Skeletal muscle satellite cell (primary cell): ENCODE data around the gene PAK6.
A peak's percentile ranks its signal among the peaks of the same experiment; 100 is the strongest.

Experiments
- H3K27me3 ChIP-seq: 2 replicates; pipeline ENCODE4 v1.7.0; 2013; ENCODE audit warnings: low read length; ENCODE audit not compliant: control insufficient read depth, insufficient read depth
- H3K36me3 ChIP-seq: 2 replicates; pipeline ENCODE4 v1.7.0; 2013; ENCODE audit warnings: mild to moderate bottlenecking, control low read depth, low read length; ENCODE audit not compliant: insufficient read depth
- H3K4me1 ChIP-seq: 2 replicates; pipeline ENCODE4 v1.7.0; 2013; ENCODE audit warnings: low read length; ENCODE audit not compliant: control insufficient read depth, insufficient read depth
- H3K4me2 ChIP-seq: 2 replicates; pipeline ENCODE4 v1.7.0; 2013; ENCODE audit warnings: mild to moderate bottlenecking, low read length
- H3K4me3 ChIP-seq: 2 replicates; pipeline ENCODE4 v1.7.0; 2013; ENCODE audit warnings: low read length
- H3K9ac ChIP-seq: 2 replicates; pipeline ENCODE4 v1.7.0; 2013; ENCODE audit warnings: mild to moderate bottlenecking, low read depth, low read length, moderate library complexity
- H3K9me3 ChIP-seq: replicated peaks from 2 replicates; pipeline ENCODE4 v1.7.0; 2013; ENCODE audit warnings: mild to moderate bottlenecking, control low read depth, low read length

The PAK6 gene

DNA sequence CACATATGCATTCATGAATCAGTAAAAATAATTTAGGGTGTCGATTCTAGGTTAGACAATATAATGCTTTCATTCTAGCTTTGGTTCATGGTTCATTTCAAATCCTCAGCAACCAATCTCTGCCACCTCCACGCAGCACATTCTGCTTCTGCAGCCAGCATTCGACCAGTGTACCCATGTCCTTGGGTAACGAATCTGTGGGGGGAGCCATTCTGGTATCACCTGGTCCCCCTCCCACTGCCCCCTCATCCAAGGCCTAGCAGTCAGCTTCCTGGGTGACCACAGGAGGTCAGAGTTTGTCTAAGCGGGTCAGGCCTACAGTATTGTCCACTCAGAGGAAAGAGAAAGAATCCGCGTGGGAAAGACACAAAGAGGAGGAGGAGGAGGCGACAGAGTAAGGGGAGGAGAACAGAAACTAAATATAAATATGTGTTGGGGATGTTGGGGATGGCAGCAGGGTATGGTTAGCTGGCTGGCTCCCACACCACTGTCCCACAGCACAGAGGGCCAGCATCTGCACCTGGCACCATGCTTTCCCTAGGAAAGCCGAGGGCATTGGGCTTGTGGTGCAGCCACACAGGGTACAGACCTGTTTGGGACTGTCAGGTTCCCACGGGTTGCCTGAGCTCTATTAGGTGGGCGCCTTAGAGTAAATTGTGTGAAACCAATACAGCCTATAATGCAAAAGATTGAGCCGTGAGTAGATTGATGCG lies 12.1 kb downstream of the PAK6 start:
- H3K9ac ChIP-seq = no peak overlapping the region
- H3K36me3 ChIP-seq = no peaks in the 10 kb centered on the region
- H3K4me1 ChIP-seq = peaks cover 20% of the 10 kb centered on the region
- H3K9me3 ChIP-seq = no peaks in the 10 kb centered on the region
- no peak overlapping the region for H3K4me2 ChIP-seq
- no peak overlapping the region for H3K4me3 ChIP-seq
- H3K27me3 ChIP-seq = peaks cover 53% of the 10 kb centered on the region

DNA sequence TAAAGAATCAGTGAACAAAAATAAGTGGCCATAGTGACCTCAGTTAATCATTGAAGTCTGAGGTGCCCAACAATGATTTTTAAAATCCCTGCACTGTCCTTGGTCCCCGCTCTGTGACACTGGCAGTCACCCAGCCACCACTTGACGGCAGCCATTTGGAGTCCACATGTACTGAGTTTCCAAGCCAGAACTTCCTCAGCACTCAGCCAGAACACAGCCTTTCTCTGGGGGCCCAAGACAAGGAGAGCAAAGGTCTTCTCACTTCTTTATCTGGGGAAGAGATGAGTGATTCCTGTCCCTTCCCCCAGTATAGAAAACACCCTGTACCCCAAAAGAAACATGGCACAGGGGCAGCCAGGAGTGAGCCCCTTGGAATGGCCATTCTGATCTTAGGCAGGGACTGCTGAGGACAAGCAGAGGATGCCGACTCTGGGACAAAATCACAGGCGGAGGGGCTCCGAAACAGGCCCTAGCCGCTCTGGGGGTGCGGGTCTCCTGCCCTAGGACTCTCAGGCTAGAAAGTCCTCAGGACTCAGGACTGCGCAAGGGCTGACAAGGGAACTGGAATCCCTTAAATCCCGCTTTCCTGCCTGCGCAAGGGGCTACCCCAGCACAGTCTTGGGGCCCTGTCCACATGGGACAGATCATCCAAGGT lies 12.8 kb downstream of the PAK6 start:
- Histone ChIP-seq H3K27me3 (peaks cover 58% of the 10 kb centered on the region), H3K4me2 (no peak overlapping the region), H3K9me3 (no peaks in the 10 kb centered on the region), H3K9ac (no peak overlapping the region), H3K4me3 (no peak overlapping the region), H3K4me1 (peaks cover 20% of the 10 kb centered on the region), H3K36me3 (no peaks in the 10 kb centered on the region)

DNA sequence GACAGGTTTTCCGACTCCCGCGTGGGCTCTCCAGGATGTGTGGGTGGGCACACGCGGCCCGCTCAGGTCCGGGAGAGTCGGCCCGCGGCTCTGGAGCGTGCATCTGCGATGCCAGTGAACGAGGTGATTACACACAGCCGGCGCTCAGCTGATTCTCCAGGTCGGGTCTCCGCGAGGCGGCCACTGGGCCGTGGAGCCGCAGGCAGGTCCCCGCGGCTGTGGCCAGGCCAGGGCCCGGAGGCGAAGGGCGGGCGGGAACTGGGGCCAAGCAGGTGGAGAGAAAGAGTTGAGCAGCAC lies 13.2 kb downstream of the PAK6 start:
- Histone ChIP-seq H3K9ac (no peak overlapping the region), H3K27me3 (peaks cover 59% of the 10 kb centered on the region), H3K4me1 (peaks cover 20% of the 10 kb centered on the region), H3K9me3 (no peaks in the 10 kb centered on the region), H3K4me3 (no peak overlapping the region), H3K36me3 (no peaks in the 10 kb centered on the region), H3K4me2 (no peak overlapping the region)

DNA sequence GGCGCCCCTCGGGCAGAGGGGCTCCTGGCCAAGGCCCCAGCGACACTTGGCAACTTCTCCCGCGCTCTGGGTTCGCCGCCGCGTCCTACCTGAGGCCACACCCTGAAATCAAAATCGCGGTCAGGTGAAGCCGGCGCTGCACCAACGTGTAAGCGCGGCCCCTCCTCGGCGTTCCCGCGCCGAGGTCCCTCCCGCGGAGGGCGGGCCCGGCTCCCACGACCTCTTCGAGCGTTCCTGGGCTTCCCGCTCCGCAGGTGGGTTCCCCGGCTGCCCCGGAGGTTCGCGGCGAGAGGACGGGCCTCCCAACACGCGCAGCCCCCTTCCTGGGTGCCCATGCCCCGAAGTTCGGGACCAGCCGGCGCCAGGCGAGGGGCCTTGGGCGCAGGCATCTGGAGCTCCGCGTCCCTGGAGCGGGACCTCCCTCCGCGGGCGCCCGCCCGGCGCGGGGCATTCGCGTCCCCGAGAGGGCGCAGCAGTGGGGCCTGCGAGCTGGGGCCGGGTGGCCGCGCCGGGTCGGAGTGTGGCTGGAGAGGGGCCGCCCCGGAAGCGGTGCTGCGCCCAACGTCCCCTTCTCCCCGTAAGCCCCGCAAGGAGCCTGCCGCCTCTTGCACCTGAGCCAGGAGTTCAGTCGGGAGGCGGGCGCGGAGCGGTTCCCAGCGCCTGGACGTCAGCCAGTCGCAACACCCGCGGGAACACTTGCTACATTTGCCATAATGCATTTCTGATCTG lies 13.7 kb downstream of the PAK6 start:
- peaks cover 20% of the 10 kb centered on the region for H3K4me1 ChIP-seq
- peak overlapping the region; percentile 85 for H3K4me2 ChIP-seq
- peaks cover 56% of the 10 kb centered on the region for H3K27me3 ChIP-seq
- H3K36me3 ChIP-seq = no peaks in the 10 kb centered on the region
- H3K9me3 ChIP-seq = no peaks in the 10 kb centered on the region
- H3K9ac ChIP-seq = no peak overlapping the region
- peak overlapping the region; percentile 64 for H3K4me3 ChIP-seq

DNA sequence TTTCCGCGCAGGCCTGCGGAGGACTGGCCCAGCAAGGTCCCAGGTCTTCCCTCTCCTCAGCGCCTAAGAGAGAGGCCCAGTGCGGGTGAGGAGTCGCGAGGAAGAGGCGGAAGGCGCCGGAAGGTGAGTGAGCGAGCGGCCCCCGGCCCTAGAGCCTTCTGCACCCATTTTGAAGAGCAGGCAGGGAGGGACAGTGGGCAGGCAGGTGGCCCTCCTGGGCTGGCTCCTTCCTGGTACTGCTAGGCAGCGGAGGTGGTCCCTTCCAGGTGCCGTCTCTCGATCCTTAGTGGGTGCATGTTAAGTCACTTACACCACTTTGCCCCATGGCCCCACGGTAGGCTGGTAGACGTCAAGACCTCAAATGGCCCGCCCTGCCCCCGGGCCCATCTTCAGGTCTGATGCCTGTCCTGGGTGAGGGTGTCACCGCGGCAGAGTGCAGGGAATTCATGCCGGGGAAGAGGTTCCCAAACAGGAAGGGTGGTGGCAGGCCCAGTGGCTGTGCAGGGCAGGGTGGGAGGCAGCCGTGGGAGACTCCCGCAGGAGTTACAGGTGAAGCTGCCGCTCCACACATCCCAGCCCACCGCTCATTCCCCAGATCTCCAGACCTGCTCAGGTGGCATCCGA lies 14.4 kb downstream of the PAK6 start:
- Histone ChIP-seq H3K4me1 (peaks cover 20% of the 10 kb centered on the region), H3K9me3 (no peaks in the 10 kb centered on the region), H3K4me2 (peak overlapping the region; percentile 85), H3K36me3 (no peaks in the 10 kb centered on the region), H3K9ac (no peak overlapping the region), H3K4me3 (peak overlapping the region; percentile 64), H3K27me3 (peaks cover 63% of the 10 kb centered on the region)

DNA sequence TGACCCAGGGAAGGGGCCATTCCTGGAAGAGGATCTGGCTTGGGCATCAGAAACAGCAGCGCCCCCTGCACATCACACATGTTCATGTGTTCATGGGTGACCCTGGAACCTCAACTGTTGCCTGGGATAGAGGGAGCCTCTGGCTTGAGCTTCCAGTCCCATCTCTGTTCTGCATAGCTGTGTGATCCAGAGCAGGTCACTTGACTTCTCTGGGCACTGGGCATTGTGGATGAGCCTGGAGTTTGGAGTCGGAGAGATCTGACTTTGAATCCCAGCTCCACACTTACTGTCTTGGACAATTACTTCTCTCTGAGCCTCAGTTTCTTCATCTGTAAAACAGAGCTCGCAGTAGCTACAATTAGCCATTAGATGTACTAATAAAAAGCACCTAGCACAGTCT lies 15.6 kb downstream of the PAK6 start:
- H3K4me2 ChIP-seq = no peak overlapping the region
- peaks cover 67% of the 10 kb centered on the region for H3K27me3 ChIP-seq
- no peaks in the 10 kb centered on the region for H3K9me3 ChIP-seq
- no peaks in the 10 kb centered on the region for H3K36me3 ChIP-seq
- H3K9ac ChIP-seq = no peak overlapping the region
- no peak overlapping the region for H3K4me3 ChIP-seq
- peaks cover 20% of the 10 kb centered on the region for H3K4me1 ChIP-seq

DNA sequence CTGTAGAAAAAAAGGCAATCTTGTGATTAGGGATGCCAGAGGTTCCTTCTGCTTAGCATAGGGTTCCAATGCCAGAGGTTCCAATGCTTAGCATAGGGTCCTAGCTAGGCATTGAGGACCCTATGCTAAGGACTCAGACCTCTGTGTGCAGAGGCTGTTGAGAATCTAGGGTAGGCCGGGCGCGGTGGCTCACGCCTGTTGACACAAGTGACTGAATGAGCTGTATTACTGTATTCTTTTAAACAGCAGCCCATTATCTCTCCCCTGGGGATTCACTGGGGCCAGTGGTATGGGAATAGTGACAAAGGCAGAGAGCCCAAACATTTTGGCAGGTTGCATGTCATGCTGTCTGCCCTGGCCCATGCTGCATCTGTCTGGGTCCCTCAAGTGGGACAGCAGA lies 16.2 kb downstream of the PAK6 start:
- peaks cover 14% of the 10 kb centered on the region for H3K4me1 ChIP-seq
- H3K4me3 ChIP-seq = no peak overlapping the region
- no peaks in the 10 kb centered on the region for H3K36me3 ChIP-seq
- H3K27me3 ChIP-seq = peaks cover 67% of the 10 kb centered on the region
- H3K4me2 ChIP-seq = no peak overlapping the region
- no peak overlapping the region for H3K9ac ChIP-seq
- H3K9me3 ChIP-seq = no peaks in the 10 kb centered on the region

DNA sequence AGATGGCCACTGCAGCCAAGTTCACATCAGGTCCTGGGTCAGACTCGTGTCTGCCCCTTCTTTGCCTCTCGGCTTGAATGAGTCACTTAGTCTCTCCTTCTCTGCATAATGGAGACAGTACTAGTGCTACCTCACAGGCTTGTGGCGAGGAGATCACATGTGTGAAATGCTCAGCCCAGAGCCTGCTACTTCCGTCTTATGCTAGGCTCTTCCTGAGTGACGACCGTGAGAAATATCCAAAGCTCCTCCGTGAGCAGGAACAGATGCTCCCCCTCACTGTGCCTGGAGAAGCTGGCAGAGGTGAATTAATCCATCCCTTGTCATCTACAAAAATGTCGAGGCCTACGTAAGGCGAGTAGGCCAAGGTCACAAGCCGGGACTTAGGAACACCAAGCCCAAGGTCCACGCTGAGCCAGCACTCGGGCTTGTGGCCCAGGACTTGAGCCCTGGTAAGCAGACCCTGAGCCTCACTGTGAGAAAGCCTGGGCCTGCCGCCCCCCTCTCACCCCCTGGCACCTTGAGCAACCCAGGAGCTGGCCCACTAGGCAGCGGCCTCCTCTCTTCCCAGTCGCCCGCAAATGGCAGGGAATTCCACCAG lies 17.9 kb downstream of the PAK6 start:
- Histone ChIP-seq H3K4me2 (no peak overlapping the region), H3K9ac (no peak overlapping the region), H3K36me3 (no peaks in the 10 kb centered on the region), H3K9me3 (no peaks in the 10 kb centered on the region), H3K4me1 (peaks cover 10% of the 10 kb centered on the region), H3K27me3 (peaks cover 55% of the 10 kb centered on the region), H3K4me3 (no peak overlapping the region)

DNA sequence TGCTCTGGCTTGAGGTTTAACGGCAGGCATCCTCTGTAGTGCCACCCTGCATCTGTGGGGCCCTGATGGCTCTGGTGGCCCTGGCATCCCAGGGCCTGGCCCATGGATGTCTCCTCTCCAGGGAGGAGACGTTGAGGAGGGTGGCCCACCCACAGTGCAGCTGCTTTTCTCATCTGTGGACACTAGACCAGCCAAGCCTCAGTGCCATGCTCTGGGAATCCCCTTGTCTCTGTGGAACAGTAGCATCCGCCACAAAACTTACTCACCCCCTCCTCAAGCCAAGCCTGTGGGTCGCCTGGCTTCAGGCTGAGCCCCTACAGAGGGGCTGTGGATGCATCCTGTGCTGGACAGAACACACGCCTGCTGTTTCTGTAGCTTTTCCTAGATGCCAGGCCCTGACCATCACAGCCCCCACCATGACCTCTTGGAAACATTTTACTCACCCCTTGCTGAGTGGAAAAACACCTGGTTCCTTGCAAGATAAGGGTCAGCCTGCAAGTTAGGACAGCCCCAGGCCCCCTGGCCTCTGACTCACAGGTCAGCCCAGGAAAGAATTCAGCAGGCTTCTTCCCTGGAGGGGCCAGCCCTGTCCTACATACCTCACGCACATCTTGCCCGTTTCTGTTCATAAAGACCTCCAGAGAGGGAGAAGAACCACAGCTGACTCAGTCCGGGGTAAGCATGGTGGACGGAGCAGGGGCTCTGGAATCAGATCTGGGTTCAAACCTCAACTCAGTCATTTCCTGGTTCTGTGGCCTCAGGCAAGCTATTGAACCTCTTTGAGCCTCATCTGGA lies 19.0 kb downstream of the PAK6 start:
- H3K36me3 ChIP-seq = no peaks in the 10 kb centered on the region
- peaks cover 8% of the 10 kb centered on the region for H3K4me1 ChIP-seq
- no peak overlapping the region for H3K9ac ChIP-seq
- H3K4me3 ChIP-seq = no peak overlapping the region
- H3K4me2 ChIP-seq = no peak overlapping the region
- H3K9me3 ChIP-seq = no peaks in the 10 kb centered on the region
- H3K27me3 ChIP-seq = peaks cover 44% of the 10 kb centered on the region

DNA sequence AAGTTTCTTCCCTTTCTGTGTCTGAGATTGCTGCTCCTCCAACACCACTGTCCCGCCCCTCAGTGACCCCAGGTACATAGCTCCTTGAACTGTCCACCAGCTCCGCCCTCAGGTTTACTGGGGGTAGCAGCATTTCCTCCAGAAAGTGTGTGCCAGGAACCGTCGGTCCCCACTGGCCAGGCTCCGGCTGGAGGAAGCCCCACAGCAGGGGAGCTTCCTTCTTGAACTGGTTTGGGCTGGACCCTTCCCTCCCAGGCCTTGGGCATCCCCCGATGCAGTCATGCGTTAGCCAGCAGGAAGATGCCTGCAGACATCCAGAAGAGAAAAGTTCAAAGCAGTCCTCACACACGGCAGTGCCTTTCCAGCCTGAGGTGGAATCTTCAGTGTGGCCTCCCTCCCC lies 19.7 kb downstream of the PAK6 start:
- no peaks in the 10 kb centered on the region for H3K9me3 ChIP-seq
- no peaks in the 10 kb centered on the region for H3K36me3 ChIP-seq
- no peak overlapping the region for H3K4me2 ChIP-seq
- peaks cover 37% of the 10 kb centered on the region for H3K27me3 ChIP-seq
- no peak overlapping the region for H3K4me3 ChIP-seq
- H3K4me1 ChIP-seq = peaks cover 9% of the 10 kb centered on the region
- H3K9ac ChIP-seq = no peak overlapping the region

DNA sequence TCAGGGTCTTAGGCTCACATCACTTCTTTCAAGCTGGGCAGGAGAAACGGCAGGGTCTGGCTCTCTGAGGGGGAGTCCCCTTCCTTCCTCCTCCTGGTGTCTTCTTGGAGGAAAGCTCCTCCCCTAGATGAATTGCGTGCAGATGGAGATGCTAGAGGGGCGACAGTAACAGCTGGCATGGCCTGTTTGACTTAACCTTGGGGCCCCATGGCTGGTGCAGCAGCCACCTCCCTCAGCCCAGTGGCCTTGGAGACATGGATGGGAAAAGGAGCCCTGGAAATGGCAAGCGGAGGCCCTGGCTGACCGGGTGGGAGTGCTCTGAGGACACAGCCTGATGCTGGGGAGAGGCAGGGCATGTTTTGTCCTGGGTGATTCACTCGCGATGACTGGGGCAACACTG lies 20.2 kb downstream of the PAK6 start:
- Histone ChIP-seq H3K4me2 (no peak overlapping the region), H3K9ac (no peak overlapping the region), H3K4me3 (no peak overlapping the region)

More for the DNA sequence above, 20.2 kb downstream of the PAK6 start:
- H3K27me3 ChIP-seq = peaks cover 32% of the 10 kb centered on the region
- H3K4me1 ChIP-seq = peaks cover 10% of the 10 kb centered on the region
- H3K36me3 ChIP-seq = no peaks in the 10 kb centered on the region
- H3K9me3 ChIP-seq = no peaks in the 10 kb centered on the region
